NAMALWA (cell line): ENCODE results near the gene WDR76.
A peak's percentile ranks its signal among the peaks of the same experiment; 100 is the strongest.
"Not testable (repeated sequence)": the region's sequence is repeated elsewhere in the genome, so short reads cannot be mapped to it uniquely, and the experiment has no call there.

Experiments used
- DNase-seq: peaks from one replicate; pipeline ENCODE4 v3.0.0-alpha.2; 2015; ENCODE audit warnings: low spot score

Gene WDR76

GRCh38 chr15:43826508-43827341, at the start of gene WDR76:
WDR76 (plus strand) TSS chr15:43827002; CDS start chr15:43827033, 31 bp downstream.
- DNase-seq: peak; percentile 87

- DNase-seq: peak; percentile 94
These were observed 49.4 kb upstream of the WDR76 start for GRCh38 chr15:43777267-43777914.

GRCh38 chr15:43779016-43779415, 47.8 kb upstream of the WDR76 start:
- no peak for DNase-seq

- peak; percentile 94 for DNase-seq
These were observed 37.4 kb upstream of the WDR76 start for GRCh38 chr15:43789409-43789808.

- peak; percentile 99 for DNase-seq
These were observed 34.6 kb upstream of the WDR76 start, which contains the start of gene SERF2 for GRCh38 chr15:43791993-43792760. SERF2 (plus strand) TSS chr15:43792320; CDS start chr15:43792377, 57 bp downstream.

GRCh38 chr15:43792761-43793476, 33.9 kb upstream of the WDR76 start:
- peak; percentile 50 for DNase-seq

GRCh38 chr15:43793647-43794046, 33.2 kb upstream of the WDR76 start:
- DNase-seq: no peak

GRCh38 chr15:43794269-43795037, 32.3 kb upstream of the WDR76 start:
- no peak for DNase-seq

GRCh38 chr15:43795197-43795596, 31.6 kb upstream of the WDR76 start:
- DNase-seq: no peak

GRCh38 chr15:43795997-43796396, 30.8 kb upstream of the WDR76 start:
- no peak for DNase-seq

GRCh38 chr15:43796566-43796965, 30.2 kb upstream of the WDR76 start:
- DNase-seq: no peak

GRCh38 chr15:43799209-43799944, 27.4 kb upstream of the WDR76 start:
- DNase-seq: peak; percentile 59

GRCh38 chr15:43799945-43800285, 26.9 kb upstream of the WDR76 start, which contains the start of gene SERINC4:
SERINC4 (minus strand) TSS chr15:43800220; CDS start chr15:43799986, 234 bp downstream.
- no peak for DNase-seq

GRCh38 chr15:43800286-43801141, 26.3 kb upstream of the WDR76 start, which contains the start of gene HYPK:
HYPK (plus strand) TSS chr15:43800599; CDS start chr15:43800623, 24 bp downstream.
- DNase-seq: peak; percentile 89

- not testable (repeated sequence) for DNase-seq
These were observed 24.1 kb upstream of the WDR76 start for GRCh38 chr15:43802676-43803075.

- DNase-seq: peak; percentile 49
These were observed 18.3 kb upstream of the WDR76 start for GRCh38 chr15:43808435-43808950.

- DNase-seq: peak; percentile 90
These were observed 17.7 kb upstream of the WDR76 start for GRCh38 chr15:43808960-43809678.

GRCh38 chr15:43815064-43815463, 11.7 kb upstream of the WDR76 start:
- not testable (repeated sequence) for DNase-seq
